K562 (cell line): Measurements from ENCODE around the gene AP3S2. TPM values are rescaled to one million over a fixed set of nuclear protein-coding genes. Genes with fewer than 3 reads are reported as not detected.

Experiments used
- ATAC-seq: fragments of 200-7000 bp; cut with Tn5 transposase; 3 replicates; pipeline ENCODE4 v1.9.1; 2020; ENCODE audit warnings: moderate library complexity
- BruUV-seq: library from RNA; stranded (reverse); fragments of 400-500 nt; replicated peaks from 2 replicates; lab custom pipeline; 2021; lab: Mats Ljungman, UMichigan
- CTCF ChIA-PET: fragments of 300-600 bp; formaldehyde crosslinking; extraction: SDS; loops from one replicate; lab custom pipeline; 2021; ENCODE audit warnings: low intra/inter-chr PET ratio; lab: Yijun Ruan, JAX
- POLR2A ChIA-PET: fragments of 300-600, 350-650 bp; sonication (Branson Sonifier 250); formaldehyde crosslinking; extraction: SDS; loops from one replicate; lab custom pipeline; 2021; ENCODE audit warnings: antibody characterized with exemption, inconsistent platforms; lab: Yijun Ruan, JAX
- DNase-seq, 4 experiments: peaks; one replicate each; pipeline versions ENCODE4 v3.0.0 to v3.0.0-alpha.2; 2011 to 2018; ENCODE audit warnings: low spot score in 3 of 4, mixed read lengths in 3 of 4; ENCODE audit errors: extremely low read depth in 1 of 4
- FAIRE-seq: peaks from 2 replicates; lab custom pipeline; 2011; peaks lifted over from hg19 to GRCh38; lab: Jason Lieb, UNC
- H2AFZ ChIP-seq: 2 replicates; pipeline ENCODE4 v1.6.0; 2011; ENCODE audit warnings: low read depth, low read length, control low read depth, inconsistent platforms
- H3K27ac ChIP-seq: fragments of 200-600 bp; 3 replicates; pipeline ENCODE4 v1.8.0; 2011; ENCODE audit warnings: low read depth, mild to moderate bottlenecking, control low read depth, inconsistent platforms, low read length, moderate library complexity, mixed read lengths; ENCODE audit errors: extremely low read depth
- H3K27me3 ChIP-seq, 2 experiments: fragments of 300-600 bp in 1 of 2; 2 replicates in 1 of 2; 3 replicates in 1 of 2; pipeline versions ENCODE4 v1.6.0 to v1.8.0; 2011; ENCODE audit warnings: inconsistent platforms in 2 of 2, low read length in 2 of 2, mild to moderate bottlenecking in 1 of 2, mixed read lengths in 1 of 2, moderate library complexity in 1 of 2; ENCODE audit not compliant: control insufficient read depth in 2 of 2, insufficient read depth in 2 of 2
- H3K36me3 ChIP-seq: fragments of 300-600 bp; 3 replicates; pipeline ENCODE4 v1.8.0; 2011; ENCODE audit warnings: mild to moderate bottlenecking, low read length, inconsistent platforms; ENCODE audit not compliant: control insufficient read depth, insufficient read depth
- H3K4me1 ChIP-seq, 2 experiments: fragments of 200-600 bp in 1 of 2; replicated peaks in 1 of 2; 2 replicates in 1 of 2; 3 replicates in 1 of 2; pipeline versions ENCODE4 v1.5.1 to v1.8.0; 2011; ENCODE audit warnings: inconsistent platforms in 2 of 2, low read length in 2 of 2, mild to moderate bottlenecking in 1 of 2, mixed read lengths in 1 of 2, moderate library complexity in 1 of 2; ENCODE audit not compliant: control insufficient read depth in 2 of 2, insufficient read depth in 2 of 2
- H3K4me2 ChIP-seq: 2 replicates; pipeline ENCODE4 v1.6.1; 2011; ENCODE audit warnings: low read length, control low read depth, inconsistent platforms, mixed read lengths; ENCODE audit not compliant: insufficient read depth
- H3K4me3 ChIP-seq: fragments of 200-600 bp; sonication (generic), shearing (Covaris generic); 2 replicates; pipeline ENCODE4 v1.5.1; 2016; ENCODE audit warnings: control low read depth, inconsistent platforms
- H3K79me2 ChIP-seq: fragments of 200-600 bp; 3 replicates; pipeline ENCODE4 v1.8.0; 2011; ENCODE audit warnings: low read length, inconsistent platforms; ENCODE audit not compliant: control insufficient read depth, insufficient read depth
- H3K9ac ChIP-seq, 2 experiments: 2 replicates each; pipeline versions ENCODE4 v1.6.0 to v1.6.1; 2011; ENCODE audit warnings: low read depth in 2 of 2, low read length in 2 of 2, control low read depth in 1 of 2, inconsistent platforms in 1 of 2, mild to moderate bottlenecking in 1 of 2, mixed read lengths in 1 of 2; ENCODE audit not compliant: insufficient read depth in 1 of 2
- H3K9me1 ChIP-seq: one replicate; pipeline ENCODE4 v1.6.0; 2011; ENCODE audit warnings: inconsistent platforms, mild to moderate bottlenecking, low read length, moderate library complexity; ENCODE audit not compliant: control insufficient read depth, insufficient read depth
- H3K9me3 ChIP-seq: replicated peaks from 2 replicates; pipeline ENCODE4 v1.5.1; 2011; ENCODE audit warnings: low read depth, low read length, inconsistent platforms; ENCODE audit not compliant: control insufficient read depth, insufficient read depth
- H4K20me1 ChIP-seq: replicated peaks from 2 replicates; pipeline ENCODE4 v1.6.1; 2011; ENCODE audit warnings: low read length, inconsistent platforms, mixed read lengths; ENCODE audit not compliant: control insufficient read depth, insufficient read depth
- BRF2 ChIP-seq: IDR thresholded peaks from 3 replicates; pipeline ENCODE4 v1.6.1; 2011; ENCODE audit warnings: borderline replicate concordance, mild to moderate bottlenecking; ENCODE audit not compliant: insufficient read length, insufficient read depth
- DMBX1 ChIP-seq: fragments of 250-450 bp; sonication (Bioruptor Pico); IDR thresholded peaks from 2 replicates; pipeline ENCODE4 v1.8.0; 2022; ENCODE audit warnings: inconsistent platforms, mild to moderate bottlenecking, moderate library complexity, borderline replicate concordance
- E2F1 ChIP-seq: sonication (generic); formaldehyde crosslinking; IDR thresholded peaks from 2 replicates; pipeline ENCODE4 v1.8.1; 2023; ENCODE audit warnings: mild to moderate bottlenecking, missing genetic modification reagents, moderate library complexity
- NR3C1 ChIP-seq: sonication (generic); formaldehyde crosslinking; IDR thresholded peaks from 2 replicates; pipeline ENCODE4 v1.8.1; 2022; ENCODE audit warnings: missing genetic modification reagents
- PHTF2 ChIP-seq: fragments of 250-450 bp; sonication (Bioruptor Pico); IDR thresholded peaks from 2 replicates; pipeline ENCODE4 v1.5.0; 2021; ENCODE audit warnings: mild to moderate bottlenecking
- POLR2A ChIP-seq: fragments of 450-650 bp; conservative IDR thresholded peaks from 2 replicates; pipeline ENCODE4 v1.6.1; 2016
- ZNF143 ChIP-seq: sonication (generic); formaldehyde crosslinking; IDR thresholded peaks from 2 replicates; pipeline ENCODE4 v1.9.0; 2022; ENCODE audit warnings: mild to moderate bottlenecking, missing genetic modification reagents
- ZNF511 ChIP-seq: sonication (generic); formaldehyde crosslinking; IDR thresholded peaks from 2 replicates; pipeline ENCODE4 v1.8.0; 2022; ENCODE audit warnings: mild to moderate bottlenecking, missing genetic modification reagents
- ZNF561 ChIP-seq: fragments of 450-650 bp; formaldehyde crosslinking; conservative IDR thresholded peaks from 2 replicates; pipeline ENCODE4 v1.4.0; 2020; ENCODE audit warnings: mild to moderate bottlenecking, moderate library complexity
- ZNF655 ChIP-seq: fragments of 250-450 bp; sonication (Bioruptor Pico); IDR thresholded peaks from 2 replicates; pipeline ENCODE4 v1.5.0; 2021
- WGBS: fragments of 100-300 bp; shearing (Covaris generic); methylation state at CpG from one replicate; pipeline ENCODE4 v1.1.6; 2016; ENCODE audit warnings: low coverage, mixed read lengths; ENCODE audit not compliant: insufficient coverage; ENCODE audit errors: missing lambda C conversion rate; 5-methylcytosine and 5-hydroxymethylcytosine counted together
- in situ Hi-C: fragments of 300-500 bp; cut with MboI; formaldehyde crosslinking; loops from 4 replicates; pipeline ENCODE4 v1.15.0; 2018; ENCODE audit warnings: inconsistent platforms, mixed read lengths
- intact Hi-C: fragments of 100-400 bp; cut with micrococcal nuclease; formaldehyde crosslinking; loops from 2 replicates; pipeline ENCODE4 v1.14.2; 2022
- polyA plus RNA-seq, 8 experiments: library from polyadenylated mRNA; depleted of rRNA in 4 of 8; stranded (reverse) in 5 of 8; unstranded in 3 of 8; fragments of >200 nt; fragmentation: Nextera tagmentation in 2 of 8; fragmentation: Illumina TruSeq in 1 of 8; extraction: Ambion mirVana in 2 of 8; extraction: Trizol in 1 of 8; gene quantifications; 2 replicates each; pipeline versions ENCODE4 v1.2.1 to v1.2.3, GENCODE V29; 2011 to 2014; ENCODE audit warnings: inconsistent platforms in 1 of 8, missing spikeins in 1 of 8
- total RNA-seq, 7 experiments: library from RNA; depleted of rRNA in 6 of 7; stranded (reverse); fragments of >200 nt in 6 of 7; fragmentation: Illumina TruSeq in 2 of 7; extraction: Trizol in 2 of 7; gene quantifications; 2 replicates each; pipeline versions ENCODE4 v1.2.1 to v1.2.3, GENCODE V29; 2011 to 2021; ENCODE audit warnings: low replicate concordance in 1 of 7

Gene AP3S2
- total and polyA plus RNA-seq, 9 of the 15 experiments (the other 6 are each of a cell fraction or from before 2014, with no cell fraction given) = 16.4 to 54.1 (median 37.4) TPM

- no TSS peak for BruUV-seq
These were observed 10.3 kb downstream of the AP3S2 start for GRCh38 chr15:89883518-89883917.

More at GRCh38 chr15:89883518-89883917, 10.3 kb downstream of the AP3S2 start:
- Histone ChIP-seq H3K79me2 (no peaks in the 10 kb centered on the region), H3K9ac (no peak overlapping the region), H3K4me3 (no peak overlapping the region), H3K36me3 (peaks cover 47% of the 10 kb centered on the region), H3K27me3 (no peaks in the 10 kb centered on the region), H3K27ac (no peak overlapping the region), H2AFZ (no peak overlapping the region), H3K4me2 (no peak overlapping the region), H3K4me1 (peaks cover 0 to 3% of the 10 kb centered on the region in 2 experiments; a peak in 1 of 5 replicates), H4K20me1 (no peaks in the 10 kb centered on the region), H3K9me3 (no peaks in the 10 kb centered on the region), H3K9me1 (no peaks in the 10 kb centered on the region)
- TF ChIP-seq DMBX1 (no peak), ZNF143 (no peak), ZNF655 (CRISPR knock-in tag) (no peak), ZNF511 (CRISPR knock-in tag) (no peak), NR3C1 (CRISPR knock-in tag) (no peak), POLR2A (no peak), BRF2 (no peak), E2F1 (no peak), ZNF561 (CRISPR knock-in tag) (no peak), PHTF2 (no peak)
- ATAC-seq (no peak), FAIRE-seq (no peak), DNase-seq (no peak)
- POLR2A ChIA-PET = interaction anchor here (1.0 kb wide), 1 partner anchor 123 kb away, joined by 3 read pairs; no protein-coding TSS in a partner anchor
- intact Hi-C loops = no loop called here
- in situ Hi-C loops = no loop called here
- 90% methylated on average over 1 of the region's 1 CpG for WGBS
- CTCF ChIA-PET = no interaction called here
